HEK293 (cell line): ENCODE measurements around the gene MEGF6.

ENCODE experiments used
- ELK4 ChIP-seq: IDR thresholded peaks from 2 replicates; pipeline ENCODE4 v1.6.1; 2011; ENCODE audit warnings: mild to moderate bottlenecking, low read depth, low read length, borderline replicate concordance
- ZEB2 ChIP-seq: fragments of 450-650 bp; formaldehyde crosslinking; IDR thresholded peaks from 2 replicates; pipeline ENCODE4 v1.5.1; 2016; ENCODE audit warnings: missing biosample characterization, missing genetic modification characterization
- ZFP37 ChIP-seq: fragments of 450-650 bp; formaldehyde crosslinking; IDR thresholded peaks from 2 replicates; pipeline ENCODE4 v1.5.1; 2016; ENCODE audit warnings: missing biosample characterization, missing genetic modification characterization
- ZNF157 ChIP-seq: fragments of 450-650 bp; formaldehyde crosslinking; IDR thresholded peaks from 2 replicates; pipeline ENCODE4 v1.5.1; 2016; ENCODE audit warnings: missing biosample characterization, missing genetic modification characterization
- ZNF335 ChIP-seq: fragments of 450-650 bp; formaldehyde crosslinking; conservative IDR thresholded peaks from 2 replicates; pipeline ENCODE4 v1.5.1; 2016; ENCODE audit warnings: missing biosample characterization, missing genetic modification characterization
- ZSCAN30 ChIP-seq: fragments of 450-650 bp; IDR thresholded peaks from 2 replicates; pipeline ENCODE4 v1.5.1; 2018; ENCODE audit warnings: missing biosample characterization, mild to moderate bottlenecking, missing genetic modification characterization, moderate library complexity
- TF ChIP-seq, protein P1 (sequence below): fragments of 450-650 bp; formaldehyde crosslinking; IDR thresholded peaks from 2 replicates; pipeline ENCODE4 v1.5.1; 2016; ENCODE audit warnings: missing biosample characterization, missing genetic modification characterization
- TF ChIP-seq, protein P2 (sequence below): fragments of 450-650 bp; formaldehyde crosslinking; IDR thresholded peaks from 2 replicates; pipeline ENCODE4 v1.5.1; 2016; ENCODE audit warnings: missing biosample characterization, missing genetic modification characterization, low read depth
- TF ChIP-seq, protein P3 (sequence below): fragments of 450-650 bp; formaldehyde crosslinking; IDR thresholded peaks from 2 replicates; pipeline ENCODE4 v1.5.1; 2016; ENCODE audit warnings: missing biosample characterization, missing genetic modification characterization

GRCh38 chr1:3515774-3516480 is 95.4 kb downstream of the MEGF6 start:
- TF ChIP-seq ZNF335 (tag by site-specific recombination) = no peak
- TF ChIP-seq, protein P1, sequence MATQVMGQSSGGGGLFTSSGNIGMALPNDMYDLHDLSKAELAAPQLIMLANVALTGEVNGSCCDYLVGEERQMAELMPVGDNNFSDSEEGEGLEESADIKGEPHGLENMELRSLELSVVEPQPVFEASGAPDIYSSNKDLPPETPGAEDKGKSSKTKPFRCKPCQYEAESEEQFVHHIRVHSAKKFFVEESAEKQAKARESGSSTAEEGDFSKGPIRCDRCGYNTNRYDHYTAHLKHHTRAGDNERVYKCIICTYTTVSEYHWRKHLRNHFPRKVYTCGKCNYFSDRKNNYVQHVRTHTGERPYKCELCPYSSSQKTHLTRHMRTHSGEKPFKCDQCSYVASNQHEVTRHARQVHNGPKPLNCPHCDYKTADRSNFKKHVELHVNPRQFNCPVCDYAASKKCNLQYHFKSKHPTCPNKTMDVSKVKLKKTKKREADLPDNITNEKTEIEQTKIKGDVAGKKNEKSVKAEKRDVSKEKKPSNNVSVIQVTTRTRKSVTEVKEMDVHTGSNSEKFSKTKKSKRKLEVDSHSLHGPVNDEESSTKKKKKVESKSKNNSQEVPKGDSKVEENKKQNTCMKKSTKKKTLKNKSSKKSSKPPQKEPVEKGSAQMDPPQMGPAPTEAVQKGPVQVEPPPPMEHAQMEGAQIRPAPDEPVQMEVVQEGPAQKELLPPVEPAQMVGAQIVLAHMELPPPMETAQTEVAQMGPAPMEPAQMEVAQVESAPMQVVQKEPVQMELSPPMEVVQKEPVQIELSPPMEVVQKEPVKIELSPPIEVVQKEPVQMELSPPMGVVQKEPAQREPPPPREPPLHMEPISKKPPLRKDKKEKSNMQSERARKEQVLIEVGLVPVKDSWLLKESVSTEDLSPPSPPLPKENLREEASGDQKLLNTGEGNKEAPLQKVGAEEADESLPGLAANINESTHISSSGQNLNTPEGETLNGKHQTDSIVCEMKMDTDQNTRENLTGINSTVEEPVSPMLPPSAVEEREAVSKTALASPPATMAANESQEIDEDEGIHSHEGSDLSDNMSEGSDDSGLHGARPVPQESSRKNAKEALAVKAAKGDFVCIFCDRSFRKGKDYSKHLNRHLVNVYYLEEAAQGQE (tag by site-specific recombination) = no peak
- TF ChIP-seq ELK4 = no peak
- TF ChIP-seq, protein P2, sequence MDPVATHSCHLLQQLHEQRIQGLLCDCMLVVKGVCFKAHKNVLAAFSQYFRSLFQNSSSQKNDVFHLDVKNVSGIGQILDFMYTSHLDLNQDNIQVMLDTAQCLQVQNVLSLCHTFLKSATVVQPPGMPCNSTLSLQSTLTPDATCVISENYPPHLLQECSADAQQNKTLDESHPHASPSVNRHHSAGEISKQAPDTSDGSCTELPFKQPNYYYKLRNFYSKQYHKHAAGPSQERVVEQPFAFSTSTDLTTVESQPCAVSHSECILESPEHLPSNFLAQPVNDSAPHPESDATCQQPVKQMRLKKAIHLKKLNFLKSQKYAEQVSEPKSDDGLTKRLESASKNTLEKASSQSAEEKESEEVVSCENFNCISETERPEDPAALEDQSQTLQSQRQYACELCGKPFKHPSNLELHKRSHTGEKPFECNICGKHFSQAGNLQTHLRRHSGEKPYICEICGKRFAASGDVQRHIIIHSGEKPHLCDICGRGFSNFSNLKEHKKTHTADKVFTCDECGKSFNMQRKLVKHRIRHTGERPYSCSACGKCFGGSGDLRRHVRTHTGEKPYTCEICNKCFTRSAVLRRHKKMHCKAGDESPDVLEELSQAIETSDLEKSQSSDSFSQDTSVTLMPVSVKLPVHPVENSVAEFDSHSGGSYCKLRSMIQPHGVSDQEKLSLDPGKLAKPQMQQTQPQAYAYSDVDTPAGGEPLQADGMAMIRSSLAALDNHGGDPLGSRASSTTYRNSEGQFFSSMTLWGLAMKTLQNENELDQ = no peak
- no peak for TF ChIP-seq ZSCAN30 (tag by site-specific recombination)
- TF ChIP-seq, protein P3, sequence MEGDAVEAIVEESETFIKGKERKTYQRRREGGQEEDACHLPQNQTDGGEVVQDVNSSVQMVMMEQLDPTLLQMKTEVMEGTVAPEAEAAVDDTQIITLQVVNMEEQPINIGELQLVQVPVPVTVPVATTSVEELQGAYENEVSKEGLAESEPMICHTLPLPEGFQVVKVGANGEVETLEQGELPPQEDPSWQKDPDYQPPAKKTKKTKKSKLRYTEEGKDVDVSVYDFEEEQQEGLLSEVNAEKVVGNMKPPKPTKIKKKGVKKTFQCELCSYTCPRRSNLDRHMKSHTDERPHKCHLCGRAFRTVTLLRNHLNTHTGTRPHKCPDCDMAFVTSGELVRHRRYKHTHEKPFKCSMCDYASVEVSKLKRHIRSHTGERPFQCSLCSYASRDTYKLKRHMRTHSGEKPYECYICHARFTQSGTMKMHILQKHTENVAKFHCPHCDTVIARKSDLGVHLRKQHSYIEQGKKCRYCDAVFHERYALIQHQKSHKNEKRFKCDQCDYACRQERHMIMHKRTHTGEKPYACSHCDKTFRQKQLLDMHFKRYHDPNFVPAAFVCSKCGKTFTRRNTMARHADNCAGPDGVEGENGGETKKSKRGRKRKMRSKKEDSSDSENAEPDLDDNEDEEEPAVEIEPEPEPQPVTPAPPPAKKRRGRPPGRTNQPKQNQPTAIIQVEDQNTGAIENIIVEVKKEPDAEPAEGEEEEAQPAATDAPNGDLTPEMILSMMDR (tag by site-specific recombination) = no peak
- TF ChIP-seq ZNF157 (tag by site-specific recombination) = no peak
- TF ChIP-seq ZFP37 (tag by site-specific recombination) = no peak
- TF ChIP-seq ZEB2 = no peak
